ENCODE results near the gene PLSCR4. TPM values are rescaled to one million over a fixed set of nuclear protein-coding genes. Genes with fewer than 3 reads are reported as not detected.
A peak's percentile ranks its signal among the peaks of the same experiment; 100 is the strongest.

The PLSCR4 gene
- total and polyA plus RNA-seq, 8 donors = 39.7 to 71.1 (median 58.1) TPM

GRCh38 chr3:146172586-146172985, 78.3 kb downstream of the PLSCR4 start:
- TF ChIP-seq CTCF (IDR thresholded peaks at IDR 0.05) = no peak
- peak; percentile 41 for ATAC-seq
- Histone ChIP-seq H3K4me3 (no peak overlapping the region), H3K27ac (no peak overlapping the region), H3K4me1 (no peaks in the 10 kb centered on the region), H3K27me3 (no peaks in the 10 kb centered on the region), H3K9me3 (no peaks in the 10 kb centered on the region), H3K36me3 (no peaks in the 10 kb centered on the region)
- intact Hi-C loops (cut with DNase I) = loop anchor here in 1 of 2 donors (10.0 kb wide), 1 partner anchor 108 kb away; no protein-coding TSS in a partner anchor
- DNase-seq = no peak

- Histone ChIP-seq H3K4me3 (no peak overlapping the region), H3K4me1 (no peaks in the 10 kb centered on the region)
These were observed 80.3 kb downstream of the PLSCR4 start for GRCh38 chr3:146170591-146170990.

GRCh38 chr3:146169891-146170290, 81.0 kb downstream of the PLSCR4 start:
- no peaks in the 10 kb centered on the region for H3K9me3 ChIP-seq
- DNase-seq (no peak), ATAC-seq (no peak)
- no peaks in the 10 kb centered on the region for H3K27me3 ChIP-seq
- no peak for TF ChIP-seq CTCF (IDR thresholded peaks at IDR 0.05)
- H3K36me3 ChIP-seq = no peaks in the 10 kb centered on the region
- H3K27ac ChIP-seq = no peak overlapping the region
- no peaks in the 10 kb centered on the region for H3K4me1 ChIP-seq
- intact Hi-C loops (cut with DNase I) = loop anchor here in 1 of 2 donors (10.0 kb wide), 1 partner anchor 105 kb away; no protein-coding TSS in a partner anchor
- H3K4me3 ChIP-seq = no peak overlapping the region

More at GRCh38 chr3:146170591-146170990, 80.3 kb downstream of the PLSCR4 start:
- intact Hi-C loops (cut with DNase I) = loop anchor here in 1 of 2 donors (10.0 kb wide), 1 partner anchor 106 kb away; no protein-coding TSS in a partner anchor
- ATAC-seq (no peak), DNase-seq (no peak)
- Histone ChIP-seq H3K27ac (no peak overlapping the region), H3K9me3 (no peaks in the 10 kb centered on the region), H3K36me3 (no peaks in the 10 kb centered on the region), H3K27me3 (no peaks in the 10 kb centered on the region)
- TF ChIP-seq CTCF (IDR thresholded peaks at IDR 0.05) = no peak

GRCh38 chr3:146166826-146167225, 84.1 kb downstream of the PLSCR4 start:
- no peak for TF ChIP-seq CTCF (IDR thresholded peaks at IDR 0.05)
- Histone ChIP-seq H3K27me3 (peaks cover 0 to 14% of the 10 kb centered on the region in 2 donors), H3K36me3 (no peaks in the 10 kb centered on the region), H3K4me1 (peaks cover 0 to 6% of the 10 kb centered on the region in 2 donors), H3K4me3 (no peak overlapping the region), H3K27ac (no peak overlapping the region), H3K9me3 (no peaks in the 10 kb centered on the region)
- DNase-seq (peak in 1 of 4 donors; percentile 63), ATAC-seq (no peak)
- intact Hi-C loops (cut with DNase I) = no loop called here

- Histone ChIP-seq H3K9me3 (no peaks in the 10 kb centered on the region), H3K27me3 (peaks cover 0 to 18% of the 10 kb centered on the region in 2 donors), H3K27ac (no peak overlapping the region), H3K4me1 (peaks cover 0 to 6% of the 10 kb centered on the region in 2 donors), H3K36me3 (no peaks in the 10 kb centered on the region), H3K4me3 (no peak overlapping the region)
- ATAC-seq = no peak
- DNase-seq = no peak
- no peak for TF ChIP-seq CTCF (IDR thresholded peaks at IDR 0.05)
- intact Hi-C loops (cut with DNase I) = no loop called here
These were observed 84.5 kb downstream of the PLSCR4 start for GRCh38 chr3:146166415-146166821.

Measured in left lung (tissue), 10 donors.